Measurements from ENCODE around the gene CASK.
A peak's percentile ranks its signal among the peaks of the same experiment; 100 is the strongest.

Gene CASK

GRCh38 chrX:41734530-41734929 is 188.8 kb downstream of the CASK start:
- DNase-seq: no peak
- no peak overlapping the region for H3K27ac Mint-ChIP-seq
- no peak overlapping the region for H3K4me3 Mint-ChIP-seq
- peaks cover 8% of the 10 kb centered on the region for H3K9me3 Mint-ChIP-seq
- peak; percentile 19 for TF ChIP-seq CTCF (IDR thresholded peaks at IDR 0.05)
- no peaks in the 10 kb centered on the region for H3K27me3 Mint-ChIP-seq (ENCODE audit: low read depth, poor library complexity)
- H3K36me3 Mint-ChIP-seq (ENCODE audit: low read depth): peaks cover 7% of the 10 kb centered on the region
- no peaks in the 10 kb centered on the region for H3K4me1 Mint-ChIP-seq

- Mint-ChIP-seq H3K27me3 (ENCODE audit: low read depth, poor library complexity) (no peaks in the 10 kb centered on the region), H3K27ac (peak overlapping the region; percentile 78), H3K36me3 (ENCODE audit: low read depth) (peaks cover 7% of the 10 kb centered on the region), H3K4me1 (no peaks in the 10 kb centered on the region), H3K9me3 (peaks cover 8% of the 10 kb centered on the region), H3K4me3 (no peak overlapping the region)
- DNase-seq: no peak
- TF ChIP-seq CTCF (IDR thresholded peaks at IDR 0.05): no peak
These were observed 189.4 kb downstream of the CASK start for GRCh38 chrX:41733939-41734338.

- Mint-ChIP-seq H3K9me3 (peaks cover 8% of the 10 kb centered on the region), H3K27ac (peak overlapping the region; percentile 24), H3K27me3 (ENCODE audit: low read depth, poor library complexity) (no peaks in the 10 kb centered on the region), H3K4me1 (no peaks in the 10 kb centered on the region), H3K36me3 (ENCODE audit: low read depth) (peaks cover 7% of the 10 kb centered on the region), H3K4me3 (no peak overlapping the region)
- TF ChIP-seq CTCF (IDR thresholded peaks at IDR 0.05): no peak
- DNase-seq: no peak
These were observed 191.1 kb downstream of the CASK start for GRCh38 chrX:41732260-41732659.

- H3K36me3 Mint-ChIP-seq (ENCODE audit: low read depth): no peaks in the 10 kb centered on the region
- H3K27ac Mint-ChIP-seq: no peak overlapping the region
- no peaks in the 10 kb centered on the region for H3K27me3 Mint-ChIP-seq (ENCODE audit: low read depth, poor library complexity)
- H3K4me1 Mint-ChIP-seq: no peaks in the 10 kb centered on the region
- no peak for DNase-seq
- no peak overlapping the region for H3K4me3 Mint-ChIP-seq
- no peaks in the 10 kb centered on the region for H3K9me3 Mint-ChIP-seq
- TF ChIP-seq CTCF (IDR thresholded peaks at IDR 0.05): no peak
These were observed 193.3 kb downstream of the CASK start for GRCh38 chrX:41730081-41730480.

GRCh38 chrX:41728125-41728524 is 195.2 kb downstream of the CASK start:
- no peaks in the 10 kb centered on the region for H3K36me3 Mint-ChIP-seq (ENCODE audit: low read depth)
- no peaks in the 10 kb centered on the region for H3K27me3 Mint-ChIP-seq (ENCODE audit: low read depth, poor library complexity)
- H3K9me3 Mint-ChIP-seq: no peaks in the 10 kb centered on the region
- no peak overlapping the region for H3K4me3 Mint-ChIP-seq
- H3K27ac Mint-ChIP-seq: no peak overlapping the region
- DNase-seq: no peak
- no peaks in the 10 kb centered on the region for H3K4me1 Mint-ChIP-seq
- no peak for TF ChIP-seq CTCF (IDR thresholded peaks at IDR 0.05)

GRCh38 chrX:41723826-41724225 is 199.5 kb downstream of the CASK start, which contains the start of gene GPR82:
TSS of gene GPR82 (plus strand) at chrX:41724181. CDS start at chrX:41727027, 2,846 bp downstream.
- DNase-seq: no peak
- no peak for TF ChIP-seq CTCF (IDR thresholded peaks at IDR 0.05)
- Mint-ChIP-seq H3K4me3 (no peak within 1 kb of the TSS), H3K9me3 (peaks cover 27% of the 10 kb centered on the region), H3K36me3 (ENCODE audit: low read depth) (peaks cover 32% of the 10 kb centered on the region), H3K27me3 (ENCODE audit: low read depth, poor library complexity) (no peaks in the 10 kb centered on the region), H3K4me1 (peaks cover 10% of the 10 kb centered on the region), H3K27ac (no peak within 1 kb of the TSS)
